Choroid plexus epithelial cell (primary cell): ENCODE results near the gene ACSL3.
A peak's percentile ranks its signal among the peaks of the same experiment; 100 is the strongest.

Experiments
- DNase-seq: peaks from one replicate; pipeline ENCODE4 v3.0.0-alpha.2; 2010; ENCODE audit warnings: low read depth
- H3K4me3 ChIP-seq: 2 replicates; pipeline ENCODE4 v1.5.1; 2011; ENCODE audit warnings: low read depth, mild to moderate bottlenecking, control low read depth, low read length, moderate library complexity
- TF ChIP-seq, protein P1 (sequence below): conservative IDR thresholded peaks from 2 replicates; pipeline ENCODE4 v1.5.1; 2011; ENCODE audit warnings: low read depth, mild to moderate bottlenecking, control low read depth, inconsistent platforms, low read length, moderate library complexity

The ACSL3 gene

DNA sequence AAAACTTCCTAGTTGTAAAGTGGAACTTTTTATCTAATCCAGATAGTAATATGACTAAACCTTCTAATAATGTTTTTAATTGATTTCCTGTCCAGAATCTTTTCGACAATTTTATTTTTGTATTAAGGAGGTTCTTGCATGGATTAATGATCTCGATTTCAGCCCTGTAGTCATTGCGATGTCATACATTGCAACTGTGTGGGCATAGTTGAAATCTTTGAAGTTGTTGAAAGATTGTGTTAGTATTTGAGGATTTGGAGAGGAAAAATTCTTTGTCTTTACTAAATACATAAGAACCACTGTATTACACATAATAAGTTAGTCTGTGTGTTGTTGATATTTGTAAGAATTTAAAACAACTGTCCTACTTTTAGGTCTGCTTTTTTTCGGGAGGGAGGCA, 31.1 kb downstream of the ACSL3 start:
- H3K4me3 ChIP-seq: peak overlapping the region; percentile 7
- TF ChIP-seq, protein P1, sequence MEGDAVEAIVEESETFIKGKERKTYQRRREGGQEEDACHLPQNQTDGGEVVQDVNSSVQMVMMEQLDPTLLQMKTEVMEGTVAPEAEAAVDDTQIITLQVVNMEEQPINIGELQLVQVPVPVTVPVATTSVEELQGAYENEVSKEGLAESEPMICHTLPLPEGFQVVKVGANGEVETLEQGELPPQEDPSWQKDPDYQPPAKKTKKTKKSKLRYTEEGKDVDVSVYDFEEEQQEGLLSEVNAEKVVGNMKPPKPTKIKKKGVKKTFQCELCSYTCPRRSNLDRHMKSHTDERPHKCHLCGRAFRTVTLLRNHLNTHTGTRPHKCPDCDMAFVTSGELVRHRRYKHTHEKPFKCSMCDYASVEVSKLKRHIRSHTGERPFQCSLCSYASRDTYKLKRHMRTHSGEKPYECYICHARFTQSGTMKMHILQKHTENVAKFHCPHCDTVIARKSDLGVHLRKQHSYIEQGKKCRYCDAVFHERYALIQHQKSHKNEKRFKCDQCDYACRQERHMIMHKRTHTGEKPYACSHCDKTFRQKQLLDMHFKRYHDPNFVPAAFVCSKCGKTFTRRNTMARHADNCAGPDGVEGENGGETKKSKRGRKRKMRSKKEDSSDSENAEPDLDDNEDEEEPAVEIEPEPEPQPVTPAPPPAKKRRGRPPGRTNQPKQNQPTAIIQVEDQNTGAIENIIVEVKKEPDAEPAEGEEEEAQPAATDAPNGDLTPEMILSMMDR: no peak
- DNase-seq: peak; percentile 56

DNA sequence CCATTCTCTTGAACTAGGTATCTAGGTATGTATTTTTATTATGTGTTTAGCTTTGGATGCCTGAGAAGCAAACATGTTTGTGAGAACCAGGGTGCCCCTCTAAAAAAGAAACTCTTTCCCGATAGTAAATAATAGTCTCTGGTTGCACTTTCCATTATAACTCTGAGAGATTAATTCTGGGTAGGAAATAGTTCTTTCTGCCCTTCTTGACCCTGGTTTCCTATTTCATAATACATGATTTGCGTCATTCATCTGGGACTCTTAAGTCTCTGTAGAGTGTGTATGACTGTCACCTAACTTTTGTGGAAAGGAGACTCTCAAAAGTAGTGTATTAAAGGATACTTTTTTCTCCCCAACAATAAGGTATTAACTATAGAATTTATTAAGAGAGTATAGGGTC, 31.5 kb downstream of the ACSL3 start:
- TF ChIP-seq, protein P1: no peak
- peak; percentile 75 for DNase-seq
- H3K4me3 ChIP-seq: peak overlapping the region; percentile 7

DNA sequence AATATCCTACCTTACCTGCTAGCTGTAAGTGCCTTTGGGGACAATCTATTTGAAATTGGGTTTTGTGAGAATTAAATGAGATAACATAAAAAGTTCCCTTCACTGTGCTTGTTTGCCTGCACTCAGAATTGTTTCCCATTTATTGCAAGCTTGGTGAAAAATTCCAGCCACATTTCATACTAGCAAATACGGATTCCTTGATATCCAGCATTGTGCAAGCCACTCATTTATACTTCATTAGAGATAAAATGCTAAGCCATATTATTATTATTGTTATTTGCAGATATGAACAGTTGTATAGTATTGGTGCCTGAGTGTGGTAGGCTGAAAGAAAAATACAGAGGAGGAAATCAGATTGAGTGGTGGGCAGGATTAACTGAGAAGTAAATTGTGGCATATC, 31.9 kb downstream of the ACSL3 start:
- TF ChIP-seq, protein P1: no peak
- no peak for DNase-seq
- H3K4me3 ChIP-seq: no peak overlapping the region

DNA sequence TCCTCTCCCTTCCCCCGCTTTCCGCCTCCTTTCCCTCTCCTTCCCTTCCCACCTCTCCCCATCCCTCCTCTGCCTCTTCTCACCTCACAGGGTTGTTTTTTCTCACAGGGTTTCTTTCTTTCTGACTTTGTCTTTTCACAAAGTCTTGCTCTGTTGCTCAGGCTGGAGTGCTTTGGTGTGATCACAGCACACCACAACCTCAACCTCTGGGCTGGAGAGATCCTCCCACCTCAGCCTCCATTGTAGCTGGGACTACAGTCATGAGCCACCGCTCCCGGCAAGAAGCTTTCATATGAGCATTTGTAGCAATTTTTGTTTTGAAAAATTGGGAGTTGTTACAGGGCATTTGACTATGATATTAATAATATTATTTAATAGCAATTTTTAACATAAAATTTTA, 32.9 kb downstream of the ACSL3 start:
- no peak for DNase-seq
- H3K4me3 ChIP-seq: no peak overlapping the region
- TF ChIP-seq, protein P1: no peak

DNA sequence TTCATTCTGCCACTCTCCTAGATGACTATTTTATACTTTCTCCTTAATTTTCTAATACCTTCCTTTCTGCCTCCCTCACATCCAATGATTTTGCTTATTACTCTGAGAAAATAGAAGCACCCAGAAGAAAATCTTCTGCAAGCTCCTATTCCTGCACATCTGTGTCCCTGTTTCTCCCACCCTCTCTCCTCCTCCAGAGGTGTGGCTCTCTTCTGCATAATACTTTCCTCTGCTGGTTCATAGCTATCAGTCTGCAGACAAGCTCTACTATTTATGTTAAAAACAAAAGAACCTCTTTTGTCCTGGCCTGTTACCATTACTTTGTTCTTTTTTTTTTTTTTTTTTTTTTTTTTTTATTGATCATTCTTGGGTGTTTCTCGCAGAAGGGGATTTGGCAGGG, 34.3 kb downstream of the ACSL3 start:
- DNase-seq: no peak
- H3K4me3 ChIP-seq: no peak overlapping the region
- TF ChIP-seq, protein P1: no peak

DNA sequence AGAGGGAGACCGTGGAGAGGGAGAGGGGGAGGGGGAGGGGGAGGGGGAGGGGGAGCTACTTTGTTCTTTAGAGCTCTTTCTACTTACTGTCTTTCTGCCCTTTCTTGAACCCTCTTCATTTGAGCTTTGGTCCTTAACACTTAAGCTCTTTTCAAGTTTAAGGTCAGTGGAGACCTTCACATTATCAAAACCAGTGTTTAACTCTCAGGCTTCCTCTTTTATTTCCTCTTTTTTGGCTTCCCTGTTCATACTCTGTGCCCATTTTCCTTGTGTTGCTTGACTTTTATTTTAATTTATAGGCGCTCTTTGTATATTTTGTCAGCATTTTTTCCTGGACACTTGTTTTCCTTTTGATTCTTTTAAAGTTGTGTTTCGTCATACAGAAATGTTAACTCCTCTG, 37.1 kb downstream of the ACSL3 start:
- H3K4me3 ChIP-seq: no peak overlapping the region
- TF ChIP-seq, protein P1: no peak
- no peak for DNase-seq

DNA sequence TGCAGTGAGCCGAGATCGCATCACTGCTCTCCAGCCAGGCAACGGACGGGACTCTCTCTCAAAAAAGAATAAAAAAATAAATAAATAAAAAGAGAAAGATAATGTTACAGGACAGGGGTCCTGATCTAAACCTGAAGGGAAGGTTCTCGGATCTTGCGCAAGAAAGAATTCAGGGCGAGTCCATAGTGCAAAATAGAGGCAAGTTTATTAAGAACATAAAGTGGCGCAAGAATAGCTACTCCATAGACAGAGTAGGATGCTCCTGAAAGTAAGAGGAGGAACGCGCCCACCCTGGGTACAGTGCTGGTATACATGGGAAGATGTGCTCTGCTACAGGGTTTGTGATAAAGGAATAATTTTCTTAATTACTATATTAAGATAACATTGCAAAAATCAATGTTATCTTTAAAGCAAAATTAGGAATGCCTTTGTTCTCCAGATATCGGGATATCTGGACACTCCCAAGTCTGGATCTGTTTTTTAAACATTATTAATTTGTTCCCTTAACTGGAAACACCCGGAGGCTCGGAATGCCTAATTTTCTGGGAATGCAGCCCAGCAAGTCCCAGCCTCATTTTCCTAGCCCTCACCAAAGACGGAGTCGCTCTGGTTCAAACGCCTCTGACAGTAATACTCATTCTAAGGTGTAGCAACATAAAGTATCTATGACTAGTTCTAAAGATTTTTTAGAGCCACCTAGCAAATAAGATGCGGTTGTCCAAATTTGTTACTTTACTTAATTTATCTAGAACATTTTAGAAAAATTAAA, 38.8 kb downstream of the ACSL3 start:
- no peak overlapping the region for H3K4me3 ChIP-seq
- TF ChIP-seq, protein P1: no peak
- no peak for DNase-seq
